Measurements from ENCODE around the gene GPSM3. TPM values are rescaled to one million over a fixed set of nuclear protein-coding genes. Genes with fewer than 3 reads are reported as not detected.
"Not testable (repeated sequence)": the region's sequence is repeated elsewhere in the genome, so short reads cannot be mapped to it uniquely, and the experiment has no call there.

Gene GPSM3
- total and polyA plus RNA-seq, 8 donors, result 0.59 to 10.1 (median 4.5) TPM

GRCh38 chr6:32188381-32189068 lies 3.9 kb downstream of the GPSM3 start:
- intact Hi-C loops (cut with DNase I), result no loop called here
- WGBS, 2 donors, result 37 to 48% methylated on average over 10 to 12 of the region's 13 CpGs
- DNase-seq, result no peak
- no peaks in the 10 kb centered on the region for H3K27me3 ChIP-seq
- no peak for FAIRE-seq
- no peaks in the 10 kb centered on the region for H3K36me3 ChIP-seq
- no peaks in the 10 kb centered on the region for H3K9me3 ChIP-seq
- peak overlapping the region in 3 of 4 donors; percentile 42 to 71 (median 56) for H3K4me3 ChIP-seq
- ATAC-seq, result no peak
- peak overlapping the region; percentile 13 to 92 (median 73) for H3K27ac ChIP-seq
- H3K4me1 ChIP-seq, result peaks cover 0 to 6% (median 3%) of the 10 kb centered on the region in 3 donors
- no peak for TF ChIP-seq CTCF (IDR thresholded peaks at IDR 0.05)

- 83% methylated on average over 17 to 18 of the region's 18 CpGs for WGBS, 2 donors
- H3K27ac ChIP-seq; H3K4me1 ChIP-seq; DNase-seq; H3K27me3 ChIP-seq; H3K9me3 ChIP-seq; H3K4me3 ChIP-seq; FAIRE-seq; intact Hi-C loops (cut with DNase I); ATAC-seq; H3K36me3 ChIP-seq: not testable (repeated sequence)
Observed at GRCh38 chr6:32187725-32188380, 4.6 kb downstream of the GPSM3 start.

- FAIRE-seq (no peak), DNase-seq (no peak), ATAC-seq (no peak)
- no peak for TF ChIP-seq CTCF (IDR thresholded peaks at IDR 0.05)
- no peaks in the 10 kb centered on the region for H3K27me3 ChIP-seq
- H3K27ac ChIP-seq, result no peak overlapping the region
- peaks cover 0 to 6% (median 3%) of the 10 kb centered on the region in 3 donors for H3K4me1 ChIP-seq
- H3K4me3 ChIP-seq, result no peak overlapping the region
- no peaks in the 10 kb centered on the region for H3K36me3 ChIP-seq
- intact Hi-C loops (cut with DNase I), result no loop called here
- H3K9me3 ChIP-seq, result no peaks in the 10 kb centered on the region
- 77 to 78% methylated on average over 12 of the region's 12 CpGs for WGBS, 2 donors
Observed at GRCh38 chr6:32187009-32187709, 5.3 kb downstream of the GPSM3 start.

- H3K4me1 ChIP-seq; intact Hi-C loops (cut with DNase I); FAIRE-seq; H3K4me3 ChIP-seq; H3K36me3 ChIP-seq; ATAC-seq; DNase-seq; H3K9me3 ChIP-seq; H3K27me3 ChIP-seq: not testable (repeated sequence)
- H3K27ac ChIP-seq, result peak overlapping the region in 2 of 4 donors; percentile 5 to 22
- 62 to 63% methylated on average over 10 of the region's 10 CpGs for WGBS, 2 donors
Observed at GRCh38 chr6:32186151-32186840, 6.1 kb downstream of the GPSM3 start.

GRCh38 chr6:32185681-32186131 lies 6.7 kb downstream of the GPSM3 start:
- peak overlapping the region in 2 of 4 donors; percentile 5 to 22 for H3K27ac ChIP-seq
- H3K27me3 ChIP-seq; H3K4me3 ChIP-seq; intact Hi-C loops (cut with DNase I); H3K9me3 ChIP-seq; H3K4me1 ChIP-seq; FAIRE-seq; H3K36me3 ChIP-seq: not testable (repeated sequence)
- DNase-seq (peak in 3 of 6 donors; percentile 56 to 63 (median 58)), ATAC-seq (peak in 3 of 4 donors; percentile 30 to 48 (median 37))
- 33 to 46% methylated on average over 11 of the region's 11 CpGs for WGBS, 2 donors

GRCh38 chr6:32184084-32184640 lies 8.3 kb downstream of the GPSM3 start, which contains the start of gene AGER:
TSS of gene AGER (minus strand) at chr6:32184253. CDS start at chr6:32184222, 31 bp downstream.
- Histone ChIP-seq H3K27me3 (no peaks in the 10 kb centered on the region), H3K4me1 (peaks cover 3 to 8% (median 4%) of the 10 kb centered on the region in 3 donors), H3K36me3 (no peaks in the 10 kb centered on the region), H3K27ac (no peak within 1 kb of the TSS), H3K4me3 (no peak within 1 kb of the TSS), H3K9me3 (no peaks in the 10 kb centered on the region)
- ATAC-seq, result no peak
- no peak for DNase-seq
- FAIRE-seq, result no peak
- TF ChIP-seq CTCF (IDR thresholded peaks at IDR 0.05), result no peak
- WGBS, 2 donors, result 72 to 77% methylated on average over 6 of the region's 6 CpGs
- intact Hi-C loops (cut with DNase I), result no loop called here
